K562 (cell line): ENCODE results near the gene TMEM143. TPM values are rescaled to one million over a fixed set of nuclear protein-coding genes. Genes with fewer than 3 reads are reported as not detected.

Source experiments
- ARID1B ChIP-seq: fragments of 450-650 bp; IDR thresholded peaks from 2 replicates; pipeline ENCODE4 v1.6.1; 2016; ENCODE audit warnings: antibody characterized with exemption, mild to moderate bottlenecking, inconsistent platforms
- BRF1 ChIP-seq: IDR thresholded peaks from 3 replicates; pipeline ENCODE4 v1.6.1; 2011; ENCODE audit warnings: borderline replicate concordance, mild to moderate bottlenecking; ENCODE audit not compliant: insufficient read length; ENCODE audit errors: extremely low read depth
- COPS2 ChIP-seq: fragments of 450-650 bp; conservative IDR thresholded peaks from 2 replicates; pipeline ENCODE4 v1.6.1; 2016; ENCODE audit warnings: mild to moderate bottlenecking, moderate library complexity
- EZH2 ChIP-seq: IDR thresholded peaks from 2 replicates; pipeline ENCODE4 v1.6.1; 2012; ENCODE audit warnings: low read depth, mild to moderate bottlenecking, inconsistent platforms, low read length, borderline replicate concordance
- FOXM1 ChIP-seq, 2 experiments: fragments of 450-650 bp in 1 of 2; sonication (generic) in 1 of 2; formaldehyde crosslinking in 1 of 2; IDR thresholded peaks; 2 replicates each; pipeline versions ENCODE4 v1.6.1 to v1.9.0; 2017 to 2022; ENCODE audit warnings: low read depth in 2 of 2, mild to moderate bottlenecking in 2 of 2, missing genetic modification reagents in 1 of 2, moderate library complexity in 1 of 2
- KAT2B ChIP-seq: IDR thresholded peaks from one replicate; pipeline ENCODE4 v1.6.1; 2012; ENCODE audit warnings: low read depth, mild to moderate bottlenecking, control low read depth, inconsistent platforms, low read length, moderate library complexity
- KLF10 ChIP-seq: fragments of 250-450 bp; sonication (Bioruptor Pico); IDR thresholded peaks from 2 replicates; pipeline ENCODE4 v1.6.1; 2021; ENCODE audit warnings: matching md5 sums
- MTA3 ChIP-seq: fragments of 450-650 bp; formaldehyde crosslinking; IDR thresholded peaks from 2 replicates; pipeline ENCODE4 v1.6.1; 2017; ENCODE audit warnings: mild to moderate bottlenecking, borderline replicate concordance
- NR2F6 ChIP-seq: fragments of 450-650 bp; formaldehyde crosslinking; IDR thresholded peaks from 2 replicates; pipeline ENCODE4 v1.4.0; 2020; ENCODE audit warnings: mild to moderate bottlenecking
- POLR2H ChIP-seq: IDR thresholded peaks from 2 replicates; pipeline ENCODE4 v1.6.1; 2016; ENCODE audit warnings: missing genetic modification characterization, low read depth, mild to moderate bottlenecking, control low read depth, missing compliant biosample characterization, moderate library complexity
- RAD21 ChIP-seq, 2 experiments: fragments of 250-450 bp in 1 of 2; fragments of 450-650 bp in 1 of 2; sonication (Bioruptor Pico) in 1 of 2; formaldehyde crosslinking in 1 of 2; IDR thresholded peaks in 1 of 2; conservative IDR thresholded peaks in 1 of 2; 2 replicates each; pipeline versions ENCODE4 v1.4.0 to v1.8.0; 2020 to 2022; ENCODE audit warnings: mild to moderate bottlenecking in 2 of 2, moderate library complexity in 1 of 2
- RBFOX2 ChIP-seq: fragments of 200-400 bp; formaldehyde crosslinking; IDR thresholded peaks from 2 replicates; pipeline ENCODE4 v1.6.1; 2017; ENCODE audit warnings: low read depth, mild to moderate bottlenecking, low read length, moderate library complexity
- RUNX1 ChIP-seq: sonication (generic); IDR thresholded peaks from 2 replicates; pipeline ENCODE4 v1.6.1; 2016; ENCODE audit warnings: antibody characterized with exemption, low read depth
- SP1 ChIP-seq: sonication (generic); formaldehyde crosslinking; IDR thresholded peaks from 2 replicates; pipeline ENCODE4 v1.8.1; 2022; ENCODE audit warnings: mild to moderate bottlenecking, missing genetic modification reagents
- SRF ChIP-seq, 2 experiments: fragments of 250-450, 450-650 bp in 1 of 2; sonication (Bioruptor Pico) in 1 of 2; sonication (generic) in 1 of 2; formaldehyde crosslinking; IDR thresholded peaks; 2 replicates each; pipeline versions ENCODE4 v1.5.0 to v1.5.1; 2020 to 2022; ENCODE audit warnings: mild to moderate bottlenecking in 1 of 2, missing genetic modification reagents in 1 of 2
- TAF1 ChIP-seq: IDR thresholded peaks from 2 replicates; pipeline ENCODE4 v1.6.1; 2011; ENCODE audit warnings: mild to moderate bottlenecking, low read length, moderate library complexity; ENCODE audit not compliant: insufficient read depth, control insufficient read depth, severe bottlenecking; ENCODE audit errors: extremely low read depth
- polyA plus RNA-seq, 8 experiments: library from polyadenylated mRNA; depleted of rRNA in 4 of 8; stranded (reverse) in 5 of 8; unstranded in 3 of 8; fragments of >200 nt; fragmentation: Nextera tagmentation in 2 of 8; fragmentation: Illumina TruSeq in 1 of 8; extraction: Ambion mirVana in 2 of 8; extraction: Trizol in 1 of 8; gene quantifications; 2 replicates each; pipeline versions ENCODE4 v1.2.1 to v1.2.3, GENCODE V29; 2011 to 2014; ENCODE audit warnings: inconsistent platforms in 1 of 8, missing spikeins in 1 of 8
- total RNA-seq, 7 experiments: library from RNA; depleted of rRNA in 6 of 7; stranded (reverse); fragments of >200 nt in 6 of 7; fragmentation: Illumina TruSeq in 2 of 7; extraction: Trizol in 2 of 7; gene quantifications; 2 replicates each; pipeline versions ENCODE4 v1.2.1 to v1.2.3, GENCODE V29; 2011 to 2021; ENCODE audit warnings: low replicate concordance in 1 of 7
- TF ChIP-seq, protein P1 (sequence below): sonication (generic); formaldehyde crosslinking; IDR thresholded peaks from 2 replicates; pipeline ENCODE4 v1.8.1; 2022; ENCODE audit warnings: missing genetic modification reagents
- TF ChIP-seq, protein P2 (sequence below), 2 experiments: IDR thresholded peaks; 2 replicates each; pipeline ENCODE4 v1.6.1; 2012; ENCODE audit warnings: improper control_type of control experiment in 2 of 2, low read depth in 2 of 2, low read length in 2 of 2, borderline replicate concordance in 1 of 2
- TF ChIP-seq, protein P3 (sequence below): sonication (generic); formaldehyde crosslinking; IDR thresholded peaks from 2 replicates; pipeline ENCODE4 v1.8.0; 2022; ENCODE audit warnings: missing genetic modification reagents, mild to moderate bottlenecking, borderline replicate concordance
- TF ChIP-seq, protein P4 (sequence below): sonication (generic); formaldehyde crosslinking; IDR thresholded peaks from 2 replicates; pipeline ENCODE4 v1.8.0; 2022; ENCODE audit warnings: mild to moderate bottlenecking, missing genetic modification reagents

The TMEM143 gene
- total and polyA plus RNA-seq, 9 of the 15 experiments (the other 6 are each of a cell fraction or from before 2014, with no cell fraction given) = 0.66 to 8.8 (median 4.3) TPM

DNA sequence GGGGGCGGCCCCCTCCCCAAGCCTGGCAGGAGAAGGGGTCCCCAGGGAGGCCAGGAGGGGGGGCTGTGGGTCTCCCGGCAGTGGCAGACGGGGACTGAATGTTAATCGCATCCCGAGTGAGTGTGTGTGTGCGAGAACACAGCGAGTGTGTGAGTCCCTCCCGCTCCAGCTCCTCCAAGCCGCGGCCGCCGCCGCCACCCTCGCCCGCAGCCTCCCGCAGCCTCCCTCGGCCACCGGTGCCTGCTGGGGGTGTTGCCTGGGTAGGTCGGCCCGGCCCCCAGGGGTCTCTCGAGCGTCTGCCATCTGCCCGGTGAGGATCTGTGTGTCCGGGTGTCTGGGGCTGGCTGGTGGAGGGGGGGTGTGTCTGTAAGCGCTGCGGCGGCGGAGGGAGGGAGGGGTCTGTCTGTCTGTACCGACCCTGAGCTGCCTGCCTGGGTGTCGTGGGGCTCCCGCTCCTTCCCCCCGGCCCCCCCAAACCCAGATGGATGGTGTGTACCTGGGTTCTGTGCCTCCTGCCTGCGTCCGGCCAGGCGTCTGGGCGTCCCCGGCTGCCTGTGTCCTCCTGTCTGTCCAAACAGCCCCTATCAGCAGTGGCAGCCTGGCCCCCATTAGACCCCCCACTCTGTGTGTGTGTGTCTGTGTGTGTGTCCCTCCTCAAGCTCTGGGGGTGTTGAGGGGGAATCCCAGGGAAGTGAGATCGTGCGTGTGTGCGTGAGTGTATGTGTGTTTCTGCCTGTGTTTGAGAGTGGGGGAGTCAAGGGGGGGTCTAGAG is 30.0 kb upstream of the TMEM143 start, which contains the start of gene GRIN2D (continued):
- no peak for TF ChIP-seq COPS2
- no peak; the same call in 1 of the 2 replicates for TF ChIP-seq ARID1B
- TF ChIP-seq, protein P1, sequence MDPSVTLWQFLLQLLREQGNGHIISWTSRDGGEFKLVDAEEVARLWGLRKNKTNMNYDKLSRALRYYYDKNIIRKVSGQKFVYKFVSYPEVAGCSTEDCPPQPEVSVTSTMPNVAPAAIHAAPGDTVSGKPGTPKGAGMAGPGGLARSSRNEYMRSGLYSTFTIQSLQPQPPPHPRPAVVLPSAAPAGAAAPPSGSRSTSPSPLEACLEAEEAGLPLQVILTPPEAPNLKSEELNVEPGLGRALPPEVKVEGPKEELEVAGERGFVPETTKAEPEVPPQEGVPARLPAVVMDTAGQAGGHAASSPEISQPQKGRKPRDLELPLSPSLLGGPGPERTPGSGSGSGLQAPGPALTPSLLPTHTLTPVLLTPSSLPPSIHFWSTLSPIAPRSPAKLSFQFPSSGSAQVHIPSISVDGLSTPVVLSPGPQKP (CRISPR knock-in tag) = no peak
- TF ChIP-seq POLR2H (tag) = no peak
- TF ChIP-seq EZH2 = no peak
- TF ChIP-seq SRF (CRISPR knock-in tag; IDR thresholded peaks at IDR 0.05) = no peak
- no peak for TF ChIP-seq BRF1
- TF ChIP-seq FOXM1 (IDR thresholded peaks at IDR 0.05; ENCODE audit: low read depth) = no peak
- no peak for TF ChIP-seq FOXM1 (CRISPR knock-in tag; IDR thresholded peaks at IDR 0.05; ENCODE audit: low read depth)
- TF ChIP-seq RBFOX2 = 0 out of 2 replicates have a peak, but pooled peaks have one; percentile 43
- TF ChIP-seq, protein P2, sequence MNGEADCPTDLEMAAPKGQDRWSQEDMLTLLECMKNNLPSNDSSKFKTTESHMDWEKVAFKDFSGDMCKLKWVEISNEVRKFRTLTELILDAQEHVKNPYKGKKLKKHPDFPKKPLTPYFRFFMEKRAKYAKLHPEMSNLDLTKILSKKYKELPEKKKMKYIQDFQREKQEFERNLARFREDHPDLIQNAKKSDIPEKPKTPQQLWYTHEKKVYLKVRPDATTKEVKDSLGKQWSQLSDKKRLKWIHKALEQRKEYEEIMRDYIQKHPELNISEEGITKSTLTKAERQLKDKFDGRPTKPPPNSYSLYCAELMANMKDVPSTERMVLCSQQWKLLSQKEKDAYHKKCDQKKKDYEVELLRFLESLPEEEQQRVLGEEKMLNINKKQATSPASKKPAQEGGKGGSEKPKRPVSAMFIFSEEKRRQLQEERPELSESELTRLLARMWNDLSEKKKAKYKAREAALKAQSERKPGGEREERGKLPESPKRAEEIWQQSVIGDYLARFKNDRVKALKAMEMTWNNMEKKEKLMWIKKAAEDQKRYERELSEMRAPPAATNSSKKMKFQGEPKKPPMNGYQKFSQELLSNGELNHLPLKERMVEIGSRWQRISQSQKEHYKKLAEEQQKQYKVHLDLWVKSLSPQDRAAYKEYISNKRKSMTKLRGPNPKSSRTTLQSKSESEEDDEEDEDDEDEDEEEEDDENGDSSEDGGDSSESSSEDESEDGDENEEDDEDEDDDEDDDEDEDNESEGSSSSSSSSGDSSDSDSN (IDR thresholded peaks at IDR 0.05; ENCODE audit: borderline replicate concordance in 1 of 2, low read depth in 2 of 2, low read length in 2 of 2) = peak in 1 of 2 experiments; percentile 56; a peak in 1 of 4 replicates
- TF ChIP-seq KLF10 (CRISPR knock-in tag) = no peak
- no peak; a peak in 1 of 4 replicates for TF ChIP-seq RAD21 (CRISPR knock-in tag; conservative IDR thresholded peaks at IDR 0.05 in 1 of 2, IDR thresholded peaks at IDR 0.05 in 1 of 2)
- TF ChIP-seq, protein P3, sequence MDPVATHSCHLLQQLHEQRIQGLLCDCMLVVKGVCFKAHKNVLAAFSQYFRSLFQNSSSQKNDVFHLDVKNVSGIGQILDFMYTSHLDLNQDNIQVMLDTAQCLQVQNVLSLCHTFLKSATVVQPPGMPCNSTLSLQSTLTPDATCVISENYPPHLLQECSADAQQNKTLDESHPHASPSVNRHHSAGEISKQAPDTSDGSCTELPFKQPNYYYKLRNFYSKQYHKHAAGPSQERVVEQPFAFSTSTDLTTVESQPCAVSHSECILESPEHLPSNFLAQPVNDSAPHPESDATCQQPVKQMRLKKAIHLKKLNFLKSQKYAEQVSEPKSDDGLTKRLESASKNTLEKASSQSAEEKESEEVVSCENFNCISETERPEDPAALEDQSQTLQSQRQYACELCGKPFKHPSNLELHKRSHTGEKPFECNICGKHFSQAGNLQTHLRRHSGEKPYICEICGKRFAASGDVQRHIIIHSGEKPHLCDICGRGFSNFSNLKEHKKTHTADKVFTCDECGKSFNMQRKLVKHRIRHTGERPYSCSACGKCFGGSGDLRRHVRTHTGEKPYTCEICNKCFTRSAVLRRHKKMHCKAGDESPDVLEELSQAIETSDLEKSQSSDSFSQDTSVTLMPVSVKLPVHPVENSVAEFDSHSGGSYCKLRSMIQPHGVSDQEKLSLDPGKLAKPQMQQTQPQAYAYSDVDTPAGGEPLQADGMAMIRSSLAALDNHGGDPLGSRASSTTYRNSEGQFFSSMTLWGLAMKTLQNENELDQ = no peak
- TF ChIP-seq RUNX1 = no peak
- no peak for TF ChIP-seq NR2F6
- 0 out of 2 replicates have a peak, but pooled peaks have one; percentile 18 for TF ChIP-seq MTA3
- peak; percentile 32 for TF ChIP-seq SP1 (CRISPR knock-in tag)
- no peak for TF ChIP-seq TAF1
- no peak for TF ChIP-seq KAT2B
- TF ChIP-seq, protein P4, sequence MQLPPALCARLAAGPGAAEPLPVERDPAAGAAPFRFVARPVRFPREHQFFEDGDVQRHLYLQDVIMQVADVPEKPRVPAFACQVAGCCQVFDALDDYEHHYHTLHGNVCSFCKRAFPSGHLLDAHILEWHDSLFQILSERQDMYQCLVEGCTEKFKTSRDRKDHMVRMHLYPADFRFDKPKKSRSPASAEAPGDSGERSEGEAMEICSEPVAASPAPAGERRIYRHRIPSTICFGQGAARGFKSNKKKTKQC (CRISPR knock-in tag) = no peak
